Memory B cell (primary cell): ENCODE results near the gene CACNB3.

Experiments
- ATAC-seq: fragments of 150-1000 bp; cut with Tn5 transposase; 2 replicates; pipeline ENCODE4 v1.10.0; 2021; ENCODE audit warnings: low read depth, mild to moderate bottlenecking, moderate library complexity
- DNase-seq, 2 donors: peaks; one replicate each; pipeline ENCODE4 v3.0.0; 2022; ENCODE audit warnings: low spot score in 2 of 2
- H3K27ac Mint-ChIP-seq: one replicate; pipeline ENCODE4 v1.8.0; 2022; ENCODE audit warnings: mild to moderate bottlenecking, moderate library complexity, mixed read lengths
- H3K27me3 Mint-ChIP-seq: one replicate; pipeline ENCODE4 v1.8.0; 2022; ENCODE audit warnings: mixed read lengths
- H3K36me3 Mint-ChIP-seq: one replicate; pipeline ENCODE4 v1.8.0; 2022; ENCODE audit warnings: mild to moderate bottlenecking, mixed read lengths
- H3K4me1 Mint-ChIP-seq: one replicate; pipeline ENCODE4 v1.8.0; 2022; ENCODE audit warnings: mixed read lengths
- H3K4me3 Mint-ChIP-seq: one replicate; pipeline ENCODE4 v1.8.0; 2022; ENCODE audit warnings: mild to moderate bottlenecking, moderate library complexity, mixed read lengths
- H3K9me3 Mint-ChIP-seq: one replicate; pipeline ENCODE4 v1.8.0; 2022; ENCODE audit warnings: mixed read lengths

The CACNB3 gene

GRCh38 chr12:48819986-48820725 is 1.9 kb downstream of the CACNB3 start:
- ATAC-seq, result no peak
- Mint-ChIP-seq H3K4me3 (peak overlapping the region; percentile 62), H3K27ac (no peak overlapping the region), H3K27me3 (peaks cover 10% of the 10 kb centered on the region), H3K4me1 (peaks cover 26% of the 10 kb centered on the region), H3K9me3 (no peaks in the 10 kb centered on the region), H3K36me3 (no peaks in the 10 kb centered on the region)
- DNase-seq, result no peak

- H3K36me3 Mint-ChIP-seq, result no peaks in the 10 kb centered on the region
- no peak for ATAC-seq
- peaks cover 17% of the 10 kb centered on the region for H3K4me1 Mint-ChIP-seq
- peaks cover 2% of the 10 kb centered on the region for H3K27me3 Mint-ChIP-seq
- no peak for DNase-seq
- H3K27ac Mint-ChIP-seq, result no peak overlapping the region
- H3K9me3 Mint-ChIP-seq, result no peaks in the 10 kb centered on the region
- no peak overlapping the region for H3K4me3 Mint-ChIP-seq
Measured at GRCh38 chr12:48822139-48822538, 3.8 kb downstream of the CACNB3 start.

DNA sequence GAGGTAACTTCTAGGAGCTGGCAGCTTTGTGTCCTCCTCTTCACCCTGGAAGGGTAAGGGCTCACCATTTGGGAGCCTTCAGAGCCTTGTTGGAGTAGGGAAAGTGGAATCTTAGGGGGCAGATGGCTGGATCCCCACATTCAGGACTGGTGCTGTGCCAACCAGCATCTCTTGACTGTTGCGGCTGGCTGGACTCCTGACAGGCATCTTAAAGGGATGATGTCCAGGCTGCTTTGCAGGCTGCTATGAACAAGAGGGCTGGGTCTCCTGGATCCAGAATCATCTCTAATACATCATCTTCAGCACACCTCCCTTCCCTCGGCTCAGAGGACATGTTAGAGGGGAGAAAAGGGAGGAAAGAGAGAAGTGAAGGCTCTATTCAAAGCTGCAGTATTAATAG is 4.4 kb downstream of the CACNB3 start:
- H3K27me3 Mint-ChIP-seq, result no peaks in the 10 kb centered on the region
- no peaks in the 10 kb centered on the region for H3K9me3 Mint-ChIP-seq
- no peak overlapping the region for H3K27ac Mint-ChIP-seq
- no peak for DNase-seq
- no peaks in the 10 kb centered on the region for H3K36me3 Mint-ChIP-seq
- no peak overlapping the region for H3K4me3 Mint-ChIP-seq
- H3K4me1 Mint-ChIP-seq, result peaks cover 12% of the 10 kb centered on the region
- ATAC-seq, result no peak

GRCh38 chr12:48823281-48823680 is 5.0 kb downstream of the CACNB3 start:
- DNase-seq, result no peak
- H3K27me3 Mint-ChIP-seq, result no peaks in the 10 kb centered on the region
- H3K9me3 Mint-ChIP-seq, result no peaks in the 10 kb centered on the region
- H3K4me3 Mint-ChIP-seq, result no peak overlapping the region
- H3K27ac Mint-ChIP-seq, result no peak overlapping the region
- peaks cover under 1% of the 10 kb centered on the region for H3K36me3 Mint-ChIP-seq
- ATAC-seq, result no peak
- H3K4me1 Mint-ChIP-seq, result peaks cover 9% of the 10 kb centered on the region

- peak; percentile 52 for ATAC-seq
- peaks cover 6% of the 10 kb centered on the region for H3K4me1 Mint-ChIP-seq
- DNase-seq, result no peak
- no peaks in the 10 kb centered on the region for H3K27me3 Mint-ChIP-seq
- peaks cover 2% of the 10 kb centered on the region for H3K36me3 Mint-ChIP-seq
- no peak overlapping the region for H3K27ac Mint-ChIP-seq
- no peak overlapping the region for H3K4me3 Mint-ChIP-seq
- H3K9me3 Mint-ChIP-seq, result no peaks in the 10 kb centered on the region
Measured at GRCh38 chr12:48824112-48824511, 5.8 kb downstream of the CACNB3 start.

- peaks cover 6% of the 10 kb centered on the region for H3K36me3 Mint-ChIP-seq
- ATAC-seq, result no peak
- no peak overlapping the region for H3K27ac Mint-ChIP-seq
- H3K4me3 Mint-ChIP-seq, result no peak overlapping the region
- peaks cover 4% of the 10 kb centered on the region for H3K4me1 Mint-ChIP-seq
- H3K27me3 Mint-ChIP-seq, result no peaks in the 10 kb centered on the region
- no peaks in the 10 kb centered on the region for H3K9me3 Mint-ChIP-seq
- DNase-seq, result no peak
Measured at GRCh38 chr12:48824905-48825304, 6.6 kb downstream of the CACNB3 start.

GRCh38 chr12:48826209-48826855 is 8.0 kb downstream of the CACNB3 start:
- Mint-ChIP-seq H3K27me3 (no peaks in the 10 kb centered on the region), H3K9me3 (no peaks in the 10 kb centered on the region), H3K36me3 (peaks cover 14% of the 10 kb centered on the region), H3K4me3 (no peak overlapping the region), H3K27ac (no peak overlapping the region), H3K4me1 (peaks cover 4% of the 10 kb centered on the region)
- no peak for DNase-seq
- ATAC-seq, result no peak

DNA sequence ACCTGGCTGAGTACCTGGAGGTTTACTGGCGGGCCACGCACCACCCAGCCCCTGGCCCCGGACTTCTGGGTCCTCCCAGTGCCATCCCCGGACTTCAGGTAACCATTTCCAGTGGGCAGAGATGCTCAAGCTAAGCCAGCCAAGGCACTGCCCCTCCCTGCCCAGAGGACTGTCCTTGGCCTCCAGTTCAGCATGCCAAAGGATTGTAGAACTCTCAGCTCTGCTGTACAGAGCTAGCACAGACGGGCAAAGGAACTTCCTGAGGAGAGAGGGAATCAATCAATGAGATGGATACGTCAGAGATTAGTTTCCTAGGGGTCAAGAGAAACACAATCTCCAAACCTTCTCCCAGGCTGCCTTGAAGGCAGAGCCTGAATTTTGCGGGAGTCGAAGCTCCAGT is 8.7 kb downstream of the CACNB3 start:
- H3K36me3 Mint-ChIP-seq, result peaks cover 17% of the 10 kb centered on the region
- no peaks in the 10 kb centered on the region for H3K27me3 Mint-ChIP-seq
- peaks cover 4% of the 10 kb centered on the region for H3K4me1 Mint-ChIP-seq
- no peak overlapping the region for H3K27ac Mint-ChIP-seq
- no peak overlapping the region for H3K4me3 Mint-ChIP-seq
- DNase-seq, result no peak
- no peak for ATAC-seq
- no peaks in the 10 kb centered on the region for H3K9me3 Mint-ChIP-seq

- H3K9me3 Mint-ChIP-seq, result no peaks in the 10 kb centered on the region
- H3K27ac Mint-ChIP-seq, result no peak overlapping the region
- peaks cover 21% of the 10 kb centered on the region for H3K36me3 Mint-ChIP-seq
- no peak for ATAC-seq
- peaks cover 4% of the 10 kb centered on the region for H3K4me1 Mint-ChIP-seq
- H3K27me3 Mint-ChIP-seq, result no peaks in the 10 kb centered on the region
- DNase-seq, result no peak
- H3K4me3 Mint-ChIP-seq, result no peak overlapping the region
Measured at GRCh38 chr12:48827513-48828096, 9.3 kb downstream of the CACNB3 start.

GRCh38 chr12:48828293-48828692 is 10.0 kb downstream of the CACNB3 start:
- H3K27me3 Mint-ChIP-seq, result no peaks in the 10 kb centered on the region
- no peak overlapping the region for H3K27ac Mint-ChIP-seq
- peaks cover 23% of the 10 kb centered on the region for H3K36me3 Mint-ChIP-seq
- no peak overlapping the region for H3K4me3 Mint-ChIP-seq
- DNase-seq, result no peak
- no peak for ATAC-seq
- no peaks in the 10 kb centered on the region for H3K9me3 Mint-ChIP-seq
- peaks cover 4% of the 10 kb centered on the region for H3K4me1 Mint-ChIP-seq

- no peak overlapping the region for H3K27ac Mint-ChIP-seq
- no peaks in the 10 kb centered on the region for H3K27me3 Mint-ChIP-seq
- peaks cover 25% of the 10 kb centered on the region for H3K36me3 Mint-ChIP-seq
- no peaks in the 10 kb centered on the region for H3K9me3 Mint-ChIP-seq
- DNase-seq (no peak), ATAC-seq (no peak)
- peaks cover 4% of the 10 kb centered on the region for H3K4me1 Mint-ChIP-seq
- H3K4me3 Mint-ChIP-seq, result no peak overlapping the region
Measured at GRCh38 chr12:48828841-48829575, 10.7 kb downstream of the CACNB3 start.

DNA sequence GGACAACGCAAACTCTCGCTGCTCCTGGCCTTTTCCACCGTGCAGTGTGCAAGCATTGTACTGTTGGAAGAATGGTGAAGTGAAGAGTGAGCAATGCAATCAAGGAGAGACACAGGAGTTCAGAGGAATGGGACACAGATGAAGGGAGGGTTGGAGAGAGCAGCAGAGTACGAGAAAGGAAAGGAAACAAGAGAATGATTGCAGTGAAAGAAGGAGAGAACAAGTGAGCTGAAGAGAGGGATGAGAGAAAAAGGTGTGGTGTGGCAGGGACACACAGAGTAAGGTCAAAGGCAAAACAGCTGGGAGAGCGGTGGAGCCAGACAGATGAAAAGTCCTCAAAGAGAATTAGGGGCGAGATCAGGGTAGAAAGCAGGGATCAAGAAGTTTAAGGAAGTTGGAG is 13.0 kb downstream of the CACNB3 start:
- no peak overlapping the region for H3K4me3 Mint-ChIP-seq
- no peaks in the 10 kb centered on the region for H3K4me1 Mint-ChIP-seq
- H3K36me3 Mint-ChIP-seq, result peaks cover 33% of the 10 kb centered on the region
- ATAC-seq (no peak), DNase-seq (no peak)
- H3K9me3 Mint-ChIP-seq, result no peaks in the 10 kb centered on the region
- no peak overlapping the region for H3K27ac Mint-ChIP-seq
- H3K27me3 Mint-ChIP-seq, result no peaks in the 10 kb centered on the region

DNA sequence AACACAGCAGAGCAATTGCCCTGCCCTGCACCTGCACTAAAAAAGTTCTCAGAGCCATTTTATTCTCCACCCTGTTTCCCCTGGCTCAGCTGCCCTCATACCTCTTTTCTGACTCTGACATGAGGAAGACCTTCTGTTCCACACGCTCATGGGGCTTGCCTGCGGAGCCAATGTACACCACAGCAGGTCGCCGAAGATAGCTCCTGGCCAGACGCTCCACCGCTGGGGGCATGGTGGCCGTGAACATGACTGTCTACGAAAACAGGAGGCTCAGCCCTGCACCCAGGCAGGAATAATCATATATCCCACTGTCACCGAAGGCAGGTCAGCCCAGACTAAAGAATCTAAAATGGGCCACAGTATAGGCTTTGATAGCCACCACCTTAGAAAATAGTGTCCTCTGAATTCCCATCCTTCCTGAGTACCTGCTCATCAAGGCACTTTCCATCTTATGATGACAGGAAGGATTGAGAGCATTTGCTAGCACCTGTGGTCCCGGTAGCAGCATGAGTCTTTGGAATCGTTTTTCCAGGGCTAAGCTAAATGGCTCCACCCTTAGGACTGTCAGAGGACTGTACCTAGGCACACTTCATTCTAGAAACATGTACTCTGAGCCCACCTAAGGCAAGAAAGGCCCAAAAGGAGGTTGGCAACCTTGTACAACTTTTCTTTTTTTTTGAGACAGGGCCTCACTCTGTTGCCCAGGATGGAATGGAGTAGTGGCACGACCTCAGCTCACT is 14.2 kb downstream of the CACNB3 start:
- Mint-ChIP-seq H3K9me3 (no peaks in the 10 kb centered on the region), H3K4me1 (no peaks in the 10 kb centered on the region), H3K36me3 (peaks cover 42% of the 10 kb centered on the region), H3K4me3 (no peak overlapping the region), H3K27me3 (no peaks in the 10 kb centered on the region), H3K27ac (no peak overlapping the region)
- no peak for DNase-seq
- no peak for ATAC-seq

DNA sequence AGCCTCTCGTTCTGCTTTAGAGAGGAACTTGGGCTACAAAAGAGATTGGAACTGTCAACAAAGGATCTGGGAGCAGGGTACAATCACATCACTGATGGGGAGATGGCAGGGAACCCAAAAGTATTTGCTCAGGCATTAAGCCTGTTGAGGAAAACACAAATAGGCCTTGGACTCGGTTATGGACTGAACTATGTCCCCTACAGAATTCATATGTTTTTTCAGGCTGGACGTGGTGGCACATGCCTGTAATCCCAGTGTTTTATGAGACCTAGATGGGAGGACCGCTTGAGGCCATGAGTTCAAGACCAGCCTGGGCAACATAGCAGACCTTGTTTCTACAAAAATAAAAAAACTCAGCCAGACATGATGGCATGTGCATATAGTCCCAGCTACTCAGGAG is 19.8 kb downstream of the CACNB3 start:
- Mint-ChIP-seq H3K9me3 (no peaks in the 10 kb centered on the region), H3K36me3 (peaks cover 35% of the 10 kb centered on the region), H3K27ac (no peak overlapping the region), H3K4me1 (no peaks in the 10 kb centered on the region), H3K4me3 (no peak overlapping the region), H3K27me3 (no peaks in the 10 kb centered on the region)
- ATAC-seq (no peak), DNase-seq (no peak)
